Measurements from ENCODE around the gene ARHGEF16. TPM values are rescaled to one million over a fixed set of nuclear protein-coding genes. Genes with fewer than 3 reads are reported as not detected.

The ARHGEF16 gene
- total RNA-seq, 1 experiment from 2014 or later: 11.2 TPM

- DNase-seq (ENCODE audit: low spot score): no peak
- BruUV-seq (replicated peaks): no TSS peak
- TF ChIP-seq EZH2 (IDR thresholded peaks at IDR 0.05; ENCODE audit: borderline replicate concordance, low read depth, low read length, poor library complexity, severe bottlenecking): no peak
- no peak for TF ChIP-seq CTCF (conservative IDR thresholded peaks at IDR 0.05; ENCODE audit: low read depth, low read length)
- Histone ChIP-seq H3K9me3 (ENCODE audit: low read depth, low read length, poor library complexity, severe bottlenecking) (no peaks in the 10 kb centered on the region), H3K4me3 (ENCODE audit: low read depth, low read length, poor library complexity, severe bottlenecking) (no peak overlapping the region), H3K4me1 (ENCODE audit: insufficient read depth, low read length, poor library complexity, severe bottlenecking) (no peaks in the 10 kb centered on the region), H3K36me3 (ENCODE audit: insufficient read depth, low read length, poor library complexity, severe bottlenecking) (no peaks in the 10 kb centered on the region), H3K27ac (ENCODE audit: low read depth, low read length, poor library complexity, severe bottlenecking) (no peak overlapping the region), H3K27me3 (replicated peaks; ENCODE audit: insufficient read depth, low read depth, low read length, poor library complexity) (no peaks in the 10 kb centered on the region)
- intact Hi-C loops (cut with micrococcal nuclease; ENCODE audit: unreplicated experiment): no loop called here
- ChIA-PET POLR2A (ENCODE audit: low non-redundant PET) (no interaction called here), CTCF (no interaction called here)
Measured at GRCh38 chr1:3516481-3516869, 62.0 kb downstream of the ARHGEF16 start.

DNA sequence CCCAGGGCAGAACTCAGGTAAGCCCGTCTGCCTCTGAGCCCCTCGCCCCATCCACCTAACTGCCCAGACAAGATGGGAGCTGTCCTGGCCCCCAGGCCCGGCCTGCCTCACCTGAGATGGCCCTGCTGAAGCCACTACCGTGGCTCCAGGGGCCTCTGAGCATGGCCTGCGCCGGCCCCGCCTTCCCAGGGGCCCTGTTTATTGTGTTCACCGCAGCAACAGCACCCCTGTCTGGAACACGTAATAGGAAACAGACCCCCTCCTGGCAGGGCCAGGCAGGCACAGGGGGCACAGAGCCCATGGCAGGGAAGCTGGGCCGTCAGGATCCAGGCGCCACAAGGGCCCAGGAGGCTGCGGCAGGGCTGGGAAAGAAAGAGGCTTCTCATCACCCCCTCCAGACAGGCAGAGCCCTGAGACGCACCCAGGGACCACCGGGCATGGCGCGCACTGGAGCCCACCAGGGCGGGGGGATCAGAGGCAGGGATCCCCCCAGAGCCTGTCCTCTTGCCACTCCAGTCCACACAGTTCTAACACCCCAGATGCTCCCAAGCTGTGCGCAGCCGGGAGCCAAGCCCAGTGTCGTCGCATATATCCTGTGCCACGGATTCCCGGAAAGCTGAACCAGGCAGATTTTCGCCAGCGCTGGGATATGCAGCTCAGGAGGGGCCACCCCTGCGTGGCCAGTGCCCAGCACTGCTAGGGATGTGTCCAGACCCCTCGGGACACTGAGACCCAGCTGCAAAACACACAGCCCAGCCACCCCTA, 62.6 kb downstream of the ARHGEF16 start:
- POLR2A ChIA-PET (ENCODE audit: low non-redundant PET): no interaction called here
- CTCF ChIA-PET: no interaction called here
- BruUV-seq (replicated peaks): no TSS peak
- Histone ChIP-seq H3K27ac (ENCODE audit: low read depth, low read length, poor library complexity, severe bottlenecking) (no peak overlapping the region), H3K27me3 (replicated peaks; ENCODE audit: insufficient read depth, low read depth, low read length, poor library complexity) (no peaks in the 10 kb centered on the region), H3K4me1 (ENCODE audit: insufficient read depth, low read length, poor library complexity, severe bottlenecking) (no peaks in the 10 kb centered on the region), H3K36me3 (ENCODE audit: insufficient read depth, low read length, poor library complexity, severe bottlenecking) (no peaks in the 10 kb centered on the region), H3K4me3 (ENCODE audit: low read depth, low read length, poor library complexity, severe bottlenecking) (no peak overlapping the region), H3K9me3 (ENCODE audit: low read depth, low read length, poor library complexity, severe bottlenecking) (no peaks in the 10 kb centered on the region)
- TF ChIP-seq EZH2 (IDR thresholded peaks at IDR 0.05; ENCODE audit: borderline replicate concordance, low read depth, low read length, poor library complexity, severe bottlenecking) (no peak), CTCF (conservative IDR thresholded peaks at IDR 0.05; ENCODE audit: low read depth, low read length) (no peak)
- intact Hi-C loops (cut with micrococcal nuclease; ENCODE audit: unreplicated experiment): no loop called here
- no peak for DNase-seq (ENCODE audit: low spot score)

- DNase-seq (ENCODE audit: low spot score): no peak
- Histone ChIP-seq H3K27me3 (replicated peaks; ENCODE audit: insufficient read depth, low read depth, low read length, poor library complexity) (no peaks in the 10 kb centered on the region), H3K4me1 (ENCODE audit: insufficient read depth, low read length, poor library complexity, severe bottlenecking) (no peaks in the 10 kb centered on the region), H3K4me3 (ENCODE audit: low read depth, low read length, poor library complexity, severe bottlenecking) (no peak overlapping the region), H3K9me3 (ENCODE audit: low read depth, low read length, poor library complexity, severe bottlenecking) (no peaks in the 10 kb centered on the region), H3K27ac (ENCODE audit: low read depth, low read length, poor library complexity, severe bottlenecking) (no peak overlapping the region), H3K36me3 (ENCODE audit: insufficient read depth, low read length, poor library complexity, severe bottlenecking) (no peaks in the 10 kb centered on the region)
- TF ChIP-seq CTCF (conservative IDR thresholded peaks at IDR 0.05; ENCODE audit: low read depth, low read length): peak; percentile 61
- TF ChIP-seq EZH2 (IDR thresholded peaks at IDR 0.05; ENCODE audit: borderline replicate concordance, low read depth, low read length, poor library complexity, severe bottlenecking): no peak
- BruUV-seq (replicated peaks): no TSS peak
- intact Hi-C loops (cut with micrococcal nuclease; ENCODE audit: unreplicated experiment): no loop called here
- ChIA-PET CTCF (interaction anchor here (0.7 to 1.0 kb wide), 2 partner anchors 88 to 101 kb away, joined by 4 read pairs; no protein-coding TSS in a partner anchor), POLR2A (ENCODE audit: low non-redundant PET) (no interaction called here)
Measured at GRCh38 chr1:3518256-3518655, 63.8 kb downstream of the ARHGEF16 start.
